Inferior parietal cortex (tissue), 1 donor: ENCODE data around the gene GRIA1.

Experiments
- DNase-seq: peaks from one replicate; pipeline ENCODE4 v3.0.0-alpha.2; 2016; ENCODE audit errors: extremely low spot score

The GRIA1 gene

DNA sequence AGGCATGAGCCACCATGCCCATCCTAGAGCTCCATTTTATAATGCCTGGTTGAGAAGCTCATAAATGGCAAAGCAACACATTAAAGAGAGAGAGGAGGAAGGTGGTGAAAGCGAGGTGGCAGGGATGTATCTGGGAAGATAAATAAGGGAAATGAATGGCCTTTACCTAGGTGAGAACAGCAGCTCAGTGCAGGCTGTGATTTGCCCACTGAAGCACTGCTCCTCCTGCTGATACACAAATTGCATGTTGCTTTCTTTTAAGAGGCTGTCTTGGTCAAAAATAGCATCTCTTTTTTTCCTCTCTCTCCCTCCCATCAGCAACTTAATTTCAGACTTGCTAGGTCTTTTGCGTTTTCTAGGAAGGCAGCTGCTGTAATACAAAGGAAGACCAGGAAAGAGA, 289.4 kb downstream of the GRIA1 start:
- no peak for DNase-seq

DNA sequence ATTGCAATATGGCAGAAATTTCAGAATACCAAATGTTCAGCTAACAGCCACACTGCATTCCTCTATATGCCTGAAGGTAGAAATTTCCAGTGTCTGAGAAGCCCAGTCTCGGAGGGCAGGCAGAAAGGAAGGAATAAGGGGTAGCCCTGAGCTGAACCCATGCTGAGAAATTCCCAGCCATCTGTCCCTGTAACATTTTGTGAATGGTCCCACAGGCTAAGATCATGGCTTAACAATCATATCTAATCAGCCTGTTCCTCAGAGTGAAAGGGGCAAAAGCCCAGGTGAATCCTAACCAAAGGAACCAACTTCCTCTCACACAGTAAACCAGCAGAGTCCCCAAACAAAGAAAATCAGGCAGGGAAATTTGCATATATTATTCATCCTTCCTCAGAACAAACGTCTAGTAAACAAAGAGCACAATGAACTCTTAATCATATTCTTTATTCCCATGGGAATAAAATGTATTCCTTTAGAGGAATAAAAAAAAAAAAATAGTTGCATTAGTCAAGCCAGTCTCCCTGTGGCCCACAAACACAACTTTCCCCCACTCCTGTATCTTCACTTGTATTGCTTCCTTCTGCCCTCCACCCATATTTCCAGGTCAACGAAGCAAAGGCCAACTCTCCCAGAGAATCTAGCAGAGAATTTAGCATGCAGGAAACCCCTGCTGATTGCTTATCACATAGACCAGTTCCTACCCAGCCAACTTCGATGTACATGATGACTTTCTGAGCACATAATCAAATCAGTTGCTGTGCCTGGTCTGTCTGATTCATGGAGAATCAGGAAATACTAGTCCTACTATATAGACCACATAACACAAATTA, 290.6 kb downstream of the GRIA1 start:
- DNase-seq, result no peak

- DNase-seq, result no peak
Measured at GRCh38 chr5:153782589-153783361, 292.3 kb downstream of the GRIA1 start.

DNA sequence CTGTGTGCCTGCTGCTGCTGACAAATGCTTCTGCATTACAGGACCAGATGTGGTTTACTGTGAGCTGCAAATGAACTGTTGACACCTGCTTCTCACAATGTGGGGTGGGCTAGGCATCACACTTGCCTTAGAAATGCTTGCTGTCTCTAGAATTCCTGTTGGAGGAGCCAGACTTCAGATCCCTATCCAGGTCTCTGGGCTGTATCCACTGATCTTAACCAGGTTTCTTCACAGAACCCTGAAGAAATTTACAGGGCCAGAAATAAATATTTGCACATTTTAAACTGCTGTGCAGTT, 292.8 kb downstream of the GRIA1 start:
- DNase-seq, result no peak

DNA sequence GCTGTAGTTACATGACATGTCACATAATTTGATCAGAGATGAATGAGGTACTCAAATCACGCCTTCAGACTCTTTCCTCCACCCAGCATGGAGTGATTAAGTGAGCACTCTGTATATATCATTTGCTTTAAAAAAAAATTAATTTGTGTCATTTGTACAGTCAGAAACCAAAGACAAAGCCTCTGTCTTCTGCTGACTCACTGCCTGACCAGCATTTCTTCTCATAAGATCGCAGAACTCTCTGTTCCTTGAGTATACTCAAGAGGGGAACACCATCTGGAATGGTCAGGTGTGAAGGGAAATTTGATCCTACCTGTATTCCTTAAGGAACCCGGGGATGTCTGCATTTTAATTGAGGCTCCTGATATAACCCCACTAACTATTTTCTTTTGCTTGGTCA, 293.8 kb downstream of the GRIA1 start:
- no peak for DNase-seq

- DNase-seq, result no peak
Measured at GRCh38 chr5:153791339-153791738, 300.9 kb downstream of the GRIA1 start.

GRCh38 chr5:153792305-153792704, 301.8 kb downstream of the GRIA1 start:
- DNase-seq, result no peak

DNA sequence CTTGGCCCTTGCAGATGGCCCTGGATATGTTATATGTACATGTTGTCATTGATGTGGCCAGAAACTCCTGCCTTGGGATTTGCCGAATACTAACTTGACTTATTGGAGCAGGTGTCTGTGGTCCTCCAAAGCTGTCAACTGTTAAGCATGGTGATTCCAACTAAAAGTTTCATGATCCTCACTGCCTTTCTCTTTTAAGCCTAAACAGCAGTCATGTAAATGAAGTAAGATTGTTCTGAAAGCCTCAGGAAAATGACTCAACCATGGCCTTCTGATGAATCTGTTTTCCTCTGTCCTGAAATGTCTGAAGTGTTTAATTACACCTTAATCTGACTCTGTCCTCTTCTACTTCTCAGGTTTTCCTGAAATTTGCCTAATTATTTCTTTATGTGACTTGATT, 303.2 kb downstream of the GRIA1 start:
- no peak for DNase-seq

GRCh38 chr5:153794327-153794726, 303.9 kb downstream of the GRIA1 start:
- no peak for DNase-seq

- DNase-seq, result no peak
Measured at GRCh38 chr5:153796527-153796926, 306.1 kb downstream of the GRIA1 start.

- no peak for DNase-seq
Measured at GRCh38 chr5:153797484-153797883, 307.0 kb downstream of the GRIA1 start.

DNA sequence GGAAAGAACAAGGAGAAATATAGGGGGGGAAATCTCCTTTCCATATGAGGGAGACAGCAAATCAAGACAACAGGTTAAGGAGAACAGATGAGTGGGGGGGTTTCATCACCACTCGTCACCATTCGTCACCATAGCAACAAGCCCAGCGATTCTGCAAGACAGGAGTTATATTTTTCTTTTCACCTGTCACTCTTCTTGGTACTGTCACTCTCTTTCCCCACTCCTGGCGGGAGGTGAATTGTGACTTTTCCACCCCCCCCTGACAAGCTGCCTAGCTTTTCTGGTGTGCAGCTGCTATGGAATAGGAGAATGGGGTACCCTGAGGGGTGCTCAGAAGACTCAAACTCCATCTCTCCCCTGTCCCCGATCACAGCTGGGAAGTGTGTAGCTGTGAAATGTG, 308.4 kb downstream of the GRIA1 start:
- no peak for DNase-seq

DNA sequence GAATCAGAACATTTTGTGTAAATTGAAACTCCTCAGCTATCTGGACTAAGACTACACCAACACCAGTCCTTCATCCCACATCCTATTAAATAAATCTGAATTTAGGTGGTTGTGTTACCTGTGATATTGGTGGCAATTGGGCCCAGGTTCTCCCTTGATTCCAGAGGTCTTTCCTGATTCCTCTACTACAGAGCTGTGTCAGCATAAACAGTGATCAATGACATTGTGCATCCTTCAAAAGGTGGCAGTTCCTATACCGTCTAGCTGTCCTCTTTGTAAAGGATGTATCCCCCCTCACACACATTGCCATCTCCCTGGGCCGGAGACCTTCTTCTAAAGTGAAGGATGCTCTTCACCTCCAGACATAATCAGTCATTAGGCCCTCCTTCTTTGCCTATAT, 309.0 kb downstream of the GRIA1 start:
- DNase-seq, result no peak

DNA sequence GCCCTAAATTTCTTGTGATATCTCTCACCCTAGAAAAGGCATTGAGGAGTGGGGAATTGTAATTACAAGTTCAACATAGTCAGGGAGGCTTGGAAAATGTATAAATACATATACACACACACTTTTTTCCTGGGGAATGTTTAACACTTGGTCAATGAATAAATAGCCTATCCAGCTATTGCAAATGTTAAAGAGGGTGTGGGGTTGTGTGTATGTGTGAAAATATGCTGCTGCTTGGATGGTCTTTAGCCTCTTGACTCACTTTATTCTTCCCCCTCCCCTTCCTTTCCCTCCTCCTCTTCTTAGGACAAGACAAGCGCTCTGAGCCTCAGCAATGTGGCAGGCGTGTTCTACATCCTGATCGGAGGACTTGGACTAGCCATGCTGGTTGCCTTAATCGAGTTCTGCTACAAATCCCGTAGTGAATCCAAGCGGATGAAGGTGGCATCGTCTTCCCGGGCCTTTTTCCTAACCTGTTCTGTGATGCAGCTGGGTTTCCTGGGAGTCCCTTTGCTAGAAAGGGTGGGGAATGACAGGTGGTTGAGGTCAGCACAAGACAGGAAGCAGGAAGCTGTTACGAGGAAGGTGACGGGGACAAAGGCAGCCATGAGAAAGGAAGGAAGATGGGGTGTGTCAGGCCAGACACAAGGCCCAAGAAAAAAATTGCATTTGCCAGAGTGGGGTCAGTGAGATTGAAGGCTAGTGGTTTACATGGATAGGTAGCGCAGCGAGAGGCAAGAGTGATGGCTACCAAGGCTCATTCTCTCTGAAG, 311.8 kb downstream of the GRIA1 start:
- DNase-seq, result no peak

- DNase-seq, result no peak
Measured at GRCh38 chr5:153807801-153808200, 317.3 kb downstream of the GRIA1 start.

- DNase-seq, result no peak
Measured at GRCh38 chr5:153809166-153809565, 318.7 kb downstream of the GRIA1 start.

DNA sequence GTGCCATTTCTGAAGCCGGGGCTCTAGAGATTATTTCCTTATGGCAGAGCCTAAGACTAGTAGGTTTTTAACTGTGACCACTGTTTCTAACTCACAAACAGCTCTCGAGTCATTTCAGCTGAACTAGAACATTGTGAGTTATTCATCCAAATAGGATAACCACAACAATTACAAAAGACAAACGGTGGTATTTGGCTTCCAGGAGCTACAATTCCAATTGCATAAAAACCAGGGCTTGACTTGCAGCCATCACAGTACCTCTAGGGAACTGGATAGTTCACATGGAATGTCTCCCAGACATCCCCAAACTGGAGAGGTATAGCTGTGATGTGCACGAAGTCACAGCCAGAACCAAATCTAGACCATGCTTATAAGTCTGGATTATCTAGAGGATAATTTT, 323.4 kb downstream of the GRIA1 start:
- no peak for DNase-seq

DNA sequence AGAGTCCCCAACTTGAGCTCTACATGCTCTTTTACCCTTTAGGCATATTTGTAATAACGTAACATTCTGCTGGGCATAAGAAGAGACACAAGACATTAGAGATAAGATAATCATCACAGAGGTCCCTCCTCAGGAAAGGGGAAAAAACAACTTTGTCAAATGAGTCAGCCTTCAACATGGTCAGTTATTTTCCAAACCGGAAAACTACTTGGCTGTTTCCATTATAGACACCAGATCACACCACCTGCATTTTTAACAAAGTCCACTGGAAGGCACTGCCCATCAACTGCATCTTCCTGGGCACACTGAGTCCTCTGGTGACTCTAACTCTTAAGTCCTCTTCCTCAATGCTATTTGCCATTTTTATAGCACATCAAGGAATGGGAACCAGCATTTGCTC, 326.4 kb downstream of the GRIA1 start:
- no peak for DNase-seq

- DNase-seq, result no peak
Measured at GRCh38 chr5:153818626-153819025, 328.2 kb downstream of the GRIA1 start.

GRCh38 chr5:153823036-153823435, 332.6 kb downstream of the GRIA1 start:
- no peak for DNase-seq

DNA sequence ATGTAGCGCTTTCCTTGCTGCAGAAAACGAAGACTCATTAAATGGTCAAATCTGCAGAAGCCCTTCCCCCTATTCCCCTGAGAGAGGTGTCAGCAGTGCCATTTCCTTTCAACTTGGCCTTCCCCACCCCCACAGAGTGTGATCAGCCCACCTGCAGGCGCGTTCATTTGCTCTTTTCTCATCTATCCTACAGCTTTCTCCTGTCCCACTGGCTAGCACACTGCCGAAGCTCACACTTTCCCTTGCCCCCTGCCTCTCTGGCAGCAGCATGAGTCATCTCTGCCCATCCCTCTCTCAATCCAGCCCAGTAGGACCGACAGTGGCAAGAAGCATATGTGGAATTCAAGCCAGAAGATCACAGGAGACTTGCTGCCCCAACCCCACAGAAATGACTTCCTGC, 334.4 kb downstream of the GRIA1 start:
- DNase-seq, result no peak

GRCh38 chr5:153827397-153827796, 336.9 kb downstream of the GRIA1 start:
- no peak for DNase-seq
